Panc1 (cell line): Measurements from ENCODE around the gene MACROD2. TPM values are rescaled to one million over a fixed set of nuclear protein-coding genes. Genes with fewer than 3 reads are reported as not detected.

Experiments
- ATAC-seq: fragments of 200-7000 bp; cut with Tn5 transposase; 2 replicates; pipeline ENCODE4 v1.9.1; 2020; ENCODE audit warnings: mild to moderate bottlenecking, moderate library complexity
- BruUV-seq: library from RNA; stranded (reverse); fragments of 400-500 nt; replicated peaks from 2 replicates; lab custom pipeline; 2021; lab: Mats Ljungman, UMichigan
- CTCF ChIA-PET: fragments of 300-600 bp; sonication (Branson Sonifier 250); formaldehyde crosslinking; loops from one replicate; lab custom pipeline; 2022; ENCODE audit warnings: antibody characterized with exemption; lab: Charles Lee
- POLR2A ChIA-PET: fragments of 300-600 bp; sonication (Branson Sonifier 250); formaldehyde crosslinking; loops from one replicate; lab custom pipeline; 2022; ENCODE audit warnings: antibody characterized with exemption; lab: Charles Lee
- DNase-seq: peaks from one replicate; pipeline ENCODE4 v3.0.0-alpha.2; 2010; ENCODE audit warnings: low read depth, low spot score
- H3K27ac ChIP-seq: 2 replicates; pipeline ENCODE4 v1.5.1; 2011; ENCODE audit warnings: mild to moderate bottlenecking, low read length, inconsistent platforms
- H3K27me3 ChIP-seq: fragments of 200-500 bp; sonication (Bioruptor generic); 2 replicates; pipeline ENCODE4 v1.6.0; 2014; ENCODE audit warnings: low read length, inconsistent platforms; ENCODE audit not compliant: control insufficient read depth, insufficient read depth
- H3K36me3 ChIP-seq: fragments of 200-500 bp; sonication (Bioruptor generic); 2 replicates; pipeline ENCODE4 v1.5.1; 2014; ENCODE audit warnings: inconsistent platforms, mild to moderate bottlenecking, low read length, moderate library complexity; ENCODE audit not compliant: control insufficient read depth, insufficient read depth
- H3K4me1 ChIP-seq: 2 replicates; pipeline ENCODE4 v1.5.1; 2011; ENCODE audit warnings: inconsistent platforms, mild to moderate bottlenecking, low read length, moderate library complexity; ENCODE audit not compliant: control insufficient read depth, insufficient read depth
- H3K4me3 ChIP-seq, 2 experiments: 2 replicates each; pipeline ENCODE4 v1.5.1; 2011 to 2012; ENCODE audit warnings: low read depth in 2 of 2, low read length in 2 of 2, mild to moderate bottlenecking in 2 of 2, inconsistent platforms in 1 of 2, moderate library complexity in 1 of 2
- H3K9me3 ChIP-seq: fragments of 200-500 bp; sonication (Bioruptor generic); 2 replicates; pipeline ENCODE4 v1.5.1; 2014; ENCODE audit warnings: low read depth, mild to moderate bottlenecking, inconsistent platforms, low read length, moderate library complexity; ENCODE audit not compliant: control insufficient read depth, insufficient read depth
- CTCF ChIP-seq: fragments of 450-650 bp; IDR thresholded peaks from 2 replicates; pipeline ENCODE4 v1.5.1; 2017; ENCODE audit warnings: mild to moderate bottlenecking
- POLR2AphosphoS5 ChIP-seq: IDR thresholded peaks from 2 replicates; pipeline ENCODE4 v1.6.1; 2012; ENCODE audit warnings: mild to moderate bottlenecking, low read depth, low read length, moderate library complexity
- SIN3A ChIP-seq: IDR thresholded peaks from 2 replicates; pipeline ENCODE4 v1.6.1; 2012; ENCODE audit warnings: low read depth, mild to moderate bottlenecking, low read length, moderate library complexity, borderline replicate concordance; ENCODE audit not compliant: insufficient read depth
- TCF7L2 ChIP-seq: IDR thresholded peaks from 2 replicates; pipeline ENCODE4 v1.6.1; 2011; ENCODE audit warnings: mild to moderate bottlenecking, low read depth, low read length, inconsistent platforms
- in situ Hi-C: cut with HindIII; loops from 2 replicates; pipeline ENCODE4 v1.10.0; 2016; ENCODE audit warnings: low sequenced_read_pairs, low pct_unique_long_range_greater_than_20kb
- intact Hi-C: fragments of 100-400 bp; cut with micrococcal nuclease; formaldehyde crosslinking; loops from one replicate; pipeline ENCODE4 v1.10.0; 2022; ENCODE audit not compliant: unreplicated experiment
- total RNA-seq: library from RNA; stranded (reverse); gene quantifications from one replicate; pipeline ENCODE4 v1.2.1, GENCODE V29; 2021; ENCODE audit not compliant: unreplicated experiment
- TF ChIP-seq, protein P1 (sequence below), 2 experiments: IDR thresholded peaks; 2 replicates each; pipeline ENCODE4 v1.6.1; 2011 to 2012; ENCODE audit warnings: low read depth in 2 of 2, control low read depth in 1 of 2, low read length in 1 of 2, mild to moderate bottlenecking in 1 of 2, moderate library complexity in 1 of 2; ENCODE audit not compliant: insufficient read depth in 1 of 2

Gene MACROD2
- total RNA-seq, 1 experiment from 2014 or later, result 1.2 TPM

DNA sequence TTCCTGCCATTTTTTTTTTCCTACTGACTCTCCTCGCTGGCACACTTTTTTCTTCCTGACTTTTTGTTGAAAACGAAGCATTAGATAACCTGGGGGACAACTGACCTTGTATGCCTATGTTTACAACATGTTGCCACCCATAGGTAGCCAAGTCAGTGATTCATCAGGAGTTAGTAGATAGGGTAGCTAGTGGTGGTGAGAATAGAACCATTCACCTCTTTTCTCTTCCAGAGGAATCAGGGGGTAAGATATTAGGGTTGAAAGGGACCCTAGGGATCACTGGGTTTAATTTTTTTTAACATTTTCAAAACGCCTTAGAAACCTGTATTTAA is 770.0 kb downstream of the MACROD2 start:
- ChIA-PET POLR2A (no interaction called here), CTCF (no interaction called here)

DNA sequence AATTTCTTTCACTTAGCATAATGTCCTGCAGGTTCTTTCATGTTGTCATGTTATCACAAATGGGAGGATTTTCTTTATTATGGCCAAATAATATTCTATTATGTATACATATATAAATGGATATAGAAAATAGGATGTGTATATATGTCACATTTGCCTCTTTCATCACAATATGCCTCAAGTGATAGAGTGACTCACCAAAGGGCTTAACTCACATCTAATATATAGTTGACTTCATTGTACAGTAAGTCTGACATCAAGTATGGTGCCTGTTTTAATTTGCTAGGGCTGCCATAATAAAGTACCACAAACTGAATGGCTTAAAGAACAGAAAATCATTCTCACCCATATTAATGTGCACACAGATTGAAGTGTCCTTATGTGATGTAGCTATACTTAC is 778.2 kb downstream of the MACROD2 start:
- H3K4me3 ChIP-seq, result no peak overlapping the region
- H3K27ac ChIP-seq, result no peak overlapping the region
- TF ChIP-seq CTCF, result no peak
- ATAC-seq (no peak), DNase-seq (no peak)
- no peaks in the 10 kb centered on the region for H3K36me3 ChIP-seq
- no peaks in the 10 kb centered on the region for H3K9me3 ChIP-seq
- H3K27me3 ChIP-seq, result no peaks in the 10 kb centered on the region
- POLR2A ChIA-PET, result no interaction called here
- intact Hi-C loops (no loop called here), in situ Hi-C loops (no loop called here)
- BruUV-seq, result no TSS peak
- H3K4me1 ChIP-seq, result no peaks in the 10 kb centered on the region
- CTCF ChIA-PET, result no interaction called here

More for the DNA sequence above, 770.0 kb downstream of the MACROD2 start:
- no peak for ATAC-seq
- BruUV-seq, result no TSS peak
- Histone ChIP-seq H3K27me3 (no peaks in the 10 kb centered on the region), H3K4me3 (no peak overlapping the region), H3K27ac (no peak overlapping the region), H3K4me1 (no peaks in the 10 kb centered on the region), H3K36me3 (no peaks in the 10 kb centered on the region), H3K9me3 (no peaks in the 10 kb centered on the region)
- intact Hi-C loops (no loop called here), in situ Hi-C loops (no loop called here)
- TF ChIP-seq SIN3A (no peak), TCF7L2 (no peak), CTCF (no peak), POLR2AphosphoS5 (no peak)
- TF ChIP-seq, protein P1, sequence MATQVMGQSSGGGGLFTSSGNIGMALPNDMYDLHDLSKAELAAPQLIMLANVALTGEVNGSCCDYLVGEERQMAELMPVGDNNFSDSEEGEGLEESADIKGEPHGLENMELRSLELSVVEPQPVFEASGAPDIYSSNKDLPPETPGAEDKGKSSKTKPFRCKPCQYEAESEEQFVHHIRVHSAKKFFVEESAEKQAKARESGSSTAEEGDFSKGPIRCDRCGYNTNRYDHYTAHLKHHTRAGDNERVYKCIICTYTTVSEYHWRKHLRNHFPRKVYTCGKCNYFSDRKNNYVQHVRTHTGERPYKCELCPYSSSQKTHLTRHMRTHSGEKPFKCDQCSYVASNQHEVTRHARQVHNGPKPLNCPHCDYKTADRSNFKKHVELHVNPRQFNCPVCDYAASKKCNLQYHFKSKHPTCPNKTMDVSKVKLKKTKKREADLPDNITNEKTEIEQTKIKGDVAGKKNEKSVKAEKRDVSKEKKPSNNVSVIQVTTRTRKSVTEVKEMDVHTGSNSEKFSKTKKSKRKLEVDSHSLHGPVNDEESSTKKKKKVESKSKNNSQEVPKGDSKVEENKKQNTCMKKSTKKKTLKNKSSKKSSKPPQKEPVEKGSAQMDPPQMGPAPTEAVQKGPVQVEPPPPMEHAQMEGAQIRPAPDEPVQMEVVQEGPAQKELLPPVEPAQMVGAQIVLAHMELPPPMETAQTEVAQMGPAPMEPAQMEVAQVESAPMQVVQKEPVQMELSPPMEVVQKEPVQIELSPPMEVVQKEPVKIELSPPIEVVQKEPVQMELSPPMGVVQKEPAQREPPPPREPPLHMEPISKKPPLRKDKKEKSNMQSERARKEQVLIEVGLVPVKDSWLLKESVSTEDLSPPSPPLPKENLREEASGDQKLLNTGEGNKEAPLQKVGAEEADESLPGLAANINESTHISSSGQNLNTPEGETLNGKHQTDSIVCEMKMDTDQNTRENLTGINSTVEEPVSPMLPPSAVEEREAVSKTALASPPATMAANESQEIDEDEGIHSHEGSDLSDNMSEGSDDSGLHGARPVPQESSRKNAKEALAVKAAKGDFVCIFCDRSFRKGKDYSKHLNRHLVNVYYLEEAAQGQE (IDR thresholded peaks at IDR 0.05; ENCODE audit: insufficient read depth in 1 of 2, low read depth in 2 of 2, low read length in 1 of 2), result no peak
- no peak for DNase-seq

DNA sequence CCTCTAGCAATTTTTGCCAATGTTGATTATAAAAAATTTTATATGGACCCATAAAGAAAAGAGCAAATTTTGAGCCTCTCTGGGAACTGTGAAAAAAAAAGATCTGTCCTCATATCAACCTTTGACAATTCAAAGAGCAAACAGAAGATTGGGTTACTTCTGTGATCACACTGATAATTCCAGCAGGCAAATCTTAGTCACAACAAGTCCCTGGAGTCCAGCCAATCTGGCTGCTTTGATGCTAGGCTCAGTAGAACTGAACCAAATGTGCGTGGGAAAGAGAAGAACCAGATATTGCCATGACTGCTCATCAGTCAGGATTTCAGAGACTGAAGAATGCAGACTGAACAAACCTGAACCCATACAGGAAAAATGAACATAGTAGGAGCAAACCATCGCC is 780.5 kb downstream of the MACROD2 start:
- BruUV-seq, result no TSS peak
- H3K27ac ChIP-seq, result no peak overlapping the region
- TF ChIP-seq, protein P1 (IDR thresholded peaks at IDR 0.05; ENCODE audit: insufficient read depth in 1 of 2, low read depth in 2 of 2, low read length in 1 of 2), result no peak
- no peak for TF ChIP-seq TCF7L2
- TF ChIP-seq POLR2AphosphoS5, result no peak
- no peak for TF ChIP-seq SIN3A
- no peak for TF ChIP-seq CTCF
- CTCF ChIA-PET, result no interaction called here
- in situ Hi-C loops, result no loop called here
- POLR2A ChIA-PET, result no interaction called here
- no peaks in the 10 kb centered on the region for H3K4me1 ChIP-seq
- ATAC-seq (no peak), DNase-seq (no peak)
- H3K27me3 ChIP-seq, result no peaks in the 10 kb centered on the region
- H3K36me3 ChIP-seq, result no peaks in the 10 kb centered on the region
- no peaks in the 10 kb centered on the region for H3K9me3 ChIP-seq
- H3K4me3 ChIP-seq, result no peak overlapping the region
- intact Hi-C loops, result no loop called here
